GM19324 (cell line): ENCODE results near the gene ANXA11.

Experiments
- ATAC-seq: cut with Tn5 transposase; IDR thresholded peaks from one replicate; pipeline ENCODE4 v1.9.1; 2021; ENCODE audit warnings: mild to moderate bottlenecking, moderate library complexity; ENCODE audit not compliant: unreplicated experiment, low FRiP score

ANXA11 gene

GRCh38 chr10:80168162-80168511, 37.2 kb downstream of the ANXA11 start:
- ATAC-seq = no peak

- no peak for ATAC-seq
These were observed 37.7 kb downstream of the ANXA11 start for GRCh38 chr10:80167471-80168161.

GRCh38 chr10:80166581-80167470, 38.5 kb downstream of the ANXA11 start:
- no peak for ATAC-seq

GRCh38 chr10:80165173-80165572, 40.2 kb downstream of the ANXA11 start:
- no peak for ATAC-seq

- no peak for ATAC-seq
These were observed 40.7 kb downstream of the ANXA11 start for GRCh38 chr10:80164596-80164995.

- ATAC-seq = no peak
These were observed 41.5 kb downstream of the ANXA11 start for GRCh38 chr10:80163741-80164341.

GRCh38 chr10:80161321-80162083, 43.8 kb downstream of the ANXA11 start:
- ATAC-seq = no peak

GRCh38 chr10:80160361-80161320, 44.7 kb downstream of the ANXA11 start:
- ATAC-seq = no peak

- no peak for ATAC-seq
These were observed 46.0 kb downstream of the ANXA11 start for GRCh38 chr10:80159166-80159873.

GRCh38 chr10:80158598-80159127, 46.7 kb downstream of the ANXA11 start:
- no peak for ATAC-seq

GRCh38 chr10:80158126-80158525, 47.2 kb downstream of the ANXA11 start:
- ATAC-seq = no peak

- ATAC-seq = no peak
These were observed 47.8 kb downstream of the ANXA11 start for GRCh38 chr10:80157561-80157960.

GRCh38 chr10:80156216-80156615, 49.1 kb downstream of the ANXA11 start:
- ATAC-seq = no peak

- ATAC-seq = no peak
These were observed 49.6 kb downstream of the ANXA11 start for GRCh38 chr10:80155696-80156215.

- no peak for ATAC-seq
These were observed 50.2 kb downstream of the ANXA11 start for GRCh38 chr10:80154978-80155695.

GRCh38 chr10:80154626-80154977, 50.7 kb downstream of the ANXA11 start:
- no peak for ATAC-seq

- no peak for ATAC-seq
These were observed 51.9 kb downstream of the ANXA11 start for GRCh38 chr10:80153460-80153859.

GRCh38 chr10:80152820-80153219, 52.5 kb downstream of the ANXA11 start:
- no peak for ATAC-seq
